SKM-1 treated with dmso at 0.1 percent for 144 hours (cell line): Measurements from ENCODE around the gene IFITM5.

Source experiments
- DNase-seq: peaks from one replicate; lab custom pipeline; 2025; ENCODE audit not compliant: unreplicated experiment; lab: John Stamatoyannopoulos, UW

Gene IFITM5

GRCh38 chr11:285021-285893 is 14.1 kb downstream of the IFITM5 start:
- no peak for DNase-seq

- DNase-seq, result no peak
These were observed 15.0 kb downstream of the IFITM5 start for GRCh38 chr11:284105-285020.

GRCh38 chr11:283405-284104 is 15.8 kb downstream of the IFITM5 start:
- no peak for DNase-seq

- no peak for DNase-seq
These were observed 16.5 kb downstream of the IFITM5 start for GRCh38 chr11:282630-283360.

GRCh38 chr11:282171-282570 is 17.2 kb downstream of the IFITM5 start:
- DNase-seq, result no peak

GRCh38 chr11:281486-282161 is 17.7 kb downstream of the IFITM5 start:
- no peak for DNase-seq

GRCh38 chr11:280706-281485 is 18.4 kb downstream of the IFITM5 start:
- no peak for DNase-seq

GRCh38 chr11:279966-280705 is 19.2 kb downstream of the IFITM5 start:
- DNase-seq, result no peak

GRCh38 chr11:279040-279965 is 20.0 kb downstream of the IFITM5 start:
- DNase-seq, result no peak

GRCh38 chr11:278001-278951 is 21.1 kb downstream of the IFITM5 start, which contains the start of gene NLRP6:
TSS of gene NLRP6 (plus strand) at chr11:278407. CDS start at chr11:278570, 163 bp downstream.
- DNase-seq, result no peak

GRCh38 chr11:276219-276618 is 23.1 kb downstream of the IFITM5 start:
- DNase-seq, result no peak

GRCh38 chr11:272931-273198 is 26.5 kb downstream of the IFITM5 start:
- DNase-seq, result no peak

GRCh38 chr11:272195-272930 is 27.0 kb downstream of the IFITM5 start:
- no peak for DNase-seq

- DNase-seq, result no peak
These were observed 28.0 kb downstream of the IFITM5 start for GRCh38 chr11:271319-271715.

- DNase-seq, result no peak
These were observed 28.6 kb downstream of the IFITM5 start for GRCh38 chr11:270451-271318.
